ENCODE measurements around the gene SERAC1. TPM values are rescaled to one million over a fixed set of nuclear protein-coding genes. Genes with fewer than 3 reads are reported as not detected.

The SERAC1 gene
- total RNA-seq, 1 experiment from 2014 or later = 7.6 TPM

DNA sequence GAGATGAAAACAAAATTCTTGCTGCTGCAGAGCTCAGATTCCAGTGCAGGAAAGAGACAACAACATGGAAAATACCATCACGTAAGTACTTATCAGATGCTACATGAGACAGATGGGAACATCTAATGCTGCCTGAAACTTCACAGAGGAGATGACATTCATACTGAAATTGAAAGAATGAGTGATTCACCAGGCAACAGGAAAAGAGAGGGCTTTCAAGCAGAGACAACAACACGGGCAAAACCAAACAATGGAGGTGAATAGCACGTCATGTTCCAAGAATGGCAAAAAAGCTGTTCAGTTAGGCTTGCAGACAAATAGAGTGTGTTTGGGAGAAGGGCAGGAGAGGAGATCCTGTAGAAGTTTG lies 39.3 kb upstream of the SERAC1 start:
- Mint-ChIP-seq H3K27me3 (ENCODE audit: low read depth) (peaks cover 1% of the 10 kb centered on the region), H3K4me1 (peaks cover 9 to 12% of the 10 kb centered on the region in 2 experiments), H3K4me3 (no peak overlapping the region), H3K9me3 (no peaks in the 10 kb centered on the region), H3K27ac (peak overlapping the region in 1 of 3 experiments; percentile 6; a peak in 1 of 7 replicates), H3K36me3 (ENCODE audit: insufficient read depth in 1 of 3, low read depth in 3 of 3) (no peaks in the 10 kb centered on the region)
- Histone ChIP-seq H3K14ac (ENCODE audit: insufficient read depth, low read length) (no peak overlapping the region), H3K4ac (ENCODE audit: low read depth, low read length) (no peak overlapping the region), H3K23me2 (ENCODE audit: insufficient read length, low read depth, low read length, poor library complexity, severe bottlenecking) (no peaks in the 10 kb centered on the region), H3K18ac (ENCODE audit: insufficient read length, low read depth, low read length) (no peak overlapping the region), H3K9me3 (ENCODE audit: control insufficient read depth, low read depth, low read length) (no peaks in the 10 kb centered on the region), H3T11ph (ENCODE audit: low read length) (no peak overlapping the region), H3K79me2 (ENCODE audit: insufficient read depth, low read length) (no peaks in the 10 kb centered on the region), H3K27me3 (ENCODE audit: insufficient read depth, low read length) (no peaks in the 10 kb centered on the region), H3K9ac (ENCODE audit: extremely low read depth, insufficient read length, low read length) (no peak overlapping the region), H2AK5ac (ENCODE audit: insufficient read length, low read length) (no peak overlapping the region), H3K4me2 (ENCODE audit: insufficient read depth, insufficient read length, low read length) (no peak overlapping the region), H3K79me1 (ENCODE audit: insufficient read depth, low read depth, low read length, poor library complexity, severe bottlenecking) (no peaks in the 10 kb centered on the region), H2BK15ac (ENCODE audit: low read depth, low read length) (no peak overlapping the region), H2BK20ac (ENCODE audit: low read depth, low read length, poor library complexity, severe bottlenecking) (no peak overlapping the region), H3K23ac (ENCODE audit: insufficient read length, low read depth, low read length) (no peak overlapping the region), H2BK5ac (ENCODE audit: insufficient read length, low read length) (no peak overlapping the region), H4K5ac (ENCODE audit: insufficient read length, low read depth, low read length) (no peak overlapping the region), H2BK12ac (ENCODE audit: insufficient read length, low read depth, low read length) (no peak overlapping the region), H4K20me1 (ENCODE audit: control insufficient read depth, insufficient read depth, insufficient read length) (no peaks in the 10 kb centered on the region), H2AFZ (ENCODE audit: low read length) (no peak overlapping the region), H4K91ac (ENCODE audit: insufficient read length, low read depth, low read length) (no peak overlapping the region), H3K4me1 (ENCODE audit: insufficient read depth, low read length) (no peaks in the 10 kb centered on the region), H4K8ac (replicated peaks; ENCODE audit: insufficient read length, low read depth, low read length) (no peak overlapping the region), H2BK120ac (ENCODE audit: low read depth, low read length, poor library complexity, severe bottlenecking) (no peak overlapping the region), H3K56ac (ENCODE audit: insufficient read length, low read depth, low read length) (no peak overlapping the region), H3K27ac (ENCODE audit: insufficient read length, low read depth, low read length) (no peak overlapping the region)
- TF ChIP-seq, protein P1, sequence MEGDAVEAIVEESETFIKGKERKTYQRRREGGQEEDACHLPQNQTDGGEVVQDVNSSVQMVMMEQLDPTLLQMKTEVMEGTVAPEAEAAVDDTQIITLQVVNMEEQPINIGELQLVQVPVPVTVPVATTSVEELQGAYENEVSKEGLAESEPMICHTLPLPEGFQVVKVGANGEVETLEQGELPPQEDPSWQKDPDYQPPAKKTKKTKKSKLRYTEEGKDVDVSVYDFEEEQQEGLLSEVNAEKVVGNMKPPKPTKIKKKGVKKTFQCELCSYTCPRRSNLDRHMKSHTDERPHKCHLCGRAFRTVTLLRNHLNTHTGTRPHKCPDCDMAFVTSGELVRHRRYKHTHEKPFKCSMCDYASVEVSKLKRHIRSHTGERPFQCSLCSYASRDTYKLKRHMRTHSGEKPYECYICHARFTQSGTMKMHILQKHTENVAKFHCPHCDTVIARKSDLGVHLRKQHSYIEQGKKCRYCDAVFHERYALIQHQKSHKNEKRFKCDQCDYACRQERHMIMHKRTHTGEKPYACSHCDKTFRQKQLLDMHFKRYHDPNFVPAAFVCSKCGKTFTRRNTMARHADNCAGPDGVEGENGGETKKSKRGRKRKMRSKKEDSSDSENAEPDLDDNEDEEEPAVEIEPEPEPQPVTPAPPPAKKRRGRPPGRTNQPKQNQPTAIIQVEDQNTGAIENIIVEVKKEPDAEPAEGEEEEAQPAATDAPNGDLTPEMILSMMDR (conservative IDR thresholded peaks at IDR 0.05) = no peak
- DNase-seq = no peak
- no CpG with 5 or more reads among the region's 3 CpGs for WGBS (ENCODE audit: extremely low coverage, insufficient read length, low lambda C conversion rate)

Measured in H9 (cell line).